Neural cell (in vitro differentiated cells): ENCODE measurements around the gene TRIM10. TPM values are rescaled to one million over a fixed set of nuclear protein-coding genes. Genes with fewer than 3 reads are reported as not detected.

Source experiments
- H2AFZ ChIP-seq: fragments of 200-600, 300-800 bp; sonication (generic), shearing (Covaris generic); 2 replicates; pipeline ENCODE4 v1.6.0; 2014; ENCODE audit warnings: low read depth, mild to moderate bottlenecking, antibody characterized with exemption, low read length, moderate library complexity
- H3F3A ChIP-seq: fragments of 200-600 bp; shearing (Covaris generic); 2 replicates; pipeline ENCODE4 v1.6.1; 2016; ENCODE audit warnings: mild to moderate bottlenecking, moderate library complexity, mixed read lengths, antibody characterized with exemption, low read length; ENCODE audit not compliant: insufficient read depth, poor library complexity, severe bottlenecking
- H3K27ac ChIP-seq: fragments of 200-600, 300-800 bp; sonication (generic), shearing (Covaris generic); 2 replicates; pipeline ENCODE4 v1.5.1; 2014; ENCODE audit warnings: mild to moderate bottlenecking, low read length, moderate library complexity
- H3K27me3 ChIP-seq: fragments of 300-800, 200-600 bp; sonication (generic), shearing (Covaris generic); 2 replicates; pipeline ENCODE4 v1.6.0; 2014; ENCODE audit warnings: mild to moderate bottlenecking, low read depth, low read length, moderate library complexity; ENCODE audit not compliant: insufficient read depth
- H3K36me3 ChIP-seq: fragments of 300-800, 200-600 bp; sonication (generic), shearing (Covaris generic); 2 replicates; pipeline ENCODE4 v1.5.1; 2014; ENCODE audit warnings: mild to moderate bottlenecking, antibody characterized with exemption, low read length, moderate library complexity; ENCODE audit not compliant: insufficient read depth
- H3K4me2 ChIP-seq: fragments of 300-800, 200-600 bp; sonication (generic), shearing (Covaris generic); 2 replicates; pipeline ENCODE4 v1.6.0; 2014; ENCODE audit warnings: mild to moderate bottlenecking, low read length
- H3K4me3 ChIP-seq: fragments of 300-800, 200-600 bp; sonication (generic), shearing (Covaris generic); 2 replicates; pipeline ENCODE4 v1.5.1; 2014; ENCODE audit warnings: mild to moderate bottlenecking, low read length, moderate library complexity
- H3K79me2 ChIP-seq: fragments of 200-600 bp; shearing (Covaris generic); replicated peaks from 2 replicates; pipeline ENCODE4 v1.6.0; 2014; ENCODE audit warnings: mild to moderate bottlenecking, low read length, moderate library complexity; ENCODE audit not compliant: insufficient read depth
- H3K9ac ChIP-seq: fragments of 300-800, 200-600 bp; sonication (generic), shearing (Covaris generic); 2 replicates; pipeline ENCODE4 v1.6.1; 2016; ENCODE audit warnings: mild to moderate bottlenecking, low read length, mixed read lengths
- H3K9me2 ChIP-seq: fragments of 200-600 bp; shearing (Covaris generic); 2 replicates; pipeline ENCODE4 v1.6.1; 2016; ENCODE audit warnings: mild to moderate bottlenecking, low read length, mixed read lengths; ENCODE audit not compliant: insufficient read depth
- H3K9me3 ChIP-seq: fragments of 200-600, 300-800 bp; sonication (generic), shearing (Covaris generic); 2 replicates; pipeline ENCODE4 v1.6.1; 2016; ENCODE audit warnings: mild to moderate bottlenecking, mixed run types, low read length, moderate library complexity, mixed read lengths
- H4K20me1 ChIP-seq: fragments of 200-600 bp; shearing (Covaris generic); 2 replicates; pipeline ENCODE4 v1.6.1; 2016; ENCODE audit warnings: mild to moderate bottlenecking, mixed run types; ENCODE audit not compliant: insufficient read depth
- CTCF ChIP-seq: fragments of 450-650 bp; IDR thresholded peaks from 2 replicates; pipeline ENCODE4 v1.5.1; 2014; ENCODE audit warnings: antibody characterized with exemption, mild to moderate bottlenecking, moderate library complexity; ENCODE audit not compliant: poor library complexity, severe bottlenecking
- EP300 ChIP-seq: fragments of 450-650 bp; conservative IDR thresholded peaks from 2 replicates; pipeline ENCODE4 v1.6.1; 2014; ENCODE audit warnings: antibody characterized with exemption, mild to moderate bottlenecking, moderate library complexity; ENCODE audit not compliant: poor library complexity, severe bottlenecking
- EZH2 ChIP-seq: fragments of 200-600, 300-800 bp; shearing (Covaris generic), sonication (generic); IDR thresholded peaks from 2 replicates; pipeline ENCODE4 v1.6.1; 2014; ENCODE audit warnings: antibody characterized with exemption, low read length, borderline replicate concordance, mild to moderate bottlenecking; ENCODE audit not compliant: insufficient read depth, poor library complexity, severe bottlenecking
- MXI1 ChIP-seq: fragments of 450-650 bp; conservative IDR thresholded peaks from 2 replicates; pipeline ENCODE4 v1.6.1; 2014; ENCODE audit warnings: antibody characterized with exemption, mild to moderate bottlenecking; ENCODE audit not compliant: poor library complexity, severe bottlenecking
- POLR2AphosphoS5 ChIP-seq: IDR thresholded peaks from 2 replicates; pipeline ENCODE4 v1.6.1; 2012
- RAD21 ChIP-seq: fragments of 450-650 bp; conservative IDR thresholded peaks from 2 replicates; pipeline ENCODE4 v1.6.1; 2014; ENCODE audit warnings: antibody characterized with exemption, mild to moderate bottlenecking, moderate library complexity
- REST ChIP-seq: IDR thresholded peaks from 2 replicates; pipeline ENCODE4 v1.6.1; 2012; ENCODE audit warnings: borderline replicate concordance
- SMC3 ChIP-seq: fragments of 450-650 bp; conservative IDR thresholded peaks from 2 replicates; pipeline ENCODE4 v1.6.1; 2014; ENCODE audit warnings: antibody characterized with exemption, mild to moderate bottlenecking, moderate library complexity; ENCODE audit not compliant: poor library complexity
- TAF1 ChIP-seq: IDR thresholded peaks from 2 replicates; pipeline ENCODE4 v1.6.1; 2012; ENCODE audit warnings: low read depth
- polyA plus RNA-seq: library from polyadenylated mRNA; depleted of rRNA; stranded (reverse); fragments of >200 nt; gene quantifications from 2 replicates; pipeline ENCODE4 v1.2.3, GENCODE V29; 2014

Gene TRIM10
- polyA plus RNA-seq, 1 donor from 2014 or later, result not detected

- Histone ChIP-seq H3K36me3 (no peaks in the 10 kb centered on the region), H3K4me2 (no peak overlapping the region), H3K4me3 (no peak overlapping the region), H2AFZ (no peak overlapping the region), H3K27me3 (no peaks in the 10 kb centered on the region), H3K27ac (no peak overlapping the region), H3K9me3 (no peaks in the 10 kb centered on the region), H4K20me1 (no peaks in the 10 kb centered on the region), H3K9ac (no peak overlapping the region), H3K9me2 (no peaks in the 10 kb centered on the region), H3K79me2 (peaks cover 11% of the 10 kb centered on the region), H3F3A (no peaks in the 10 kb centered on the region)
- TF ChIP-seq EP300 (no peak), REST (no peak), CTCF (no peak), POLR2AphosphoS5 (no peak), RAD21 (no peak), EZH2 (no peak), SMC3 (no peak), MXI1 (no peak), TAF1 (no peak)
Observed at GRCh38 chr6:30206152-30206551, 45.1 kb upstream of the TRIM10 start.

GRCh38 chr6:30204116-30204515 lies 43.1 kb upstream of the TRIM10 start:
- Histone ChIP-seq H3K27me3 (no peaks in the 10 kb centered on the region), H3F3A (no peaks in the 10 kb centered on the region), H4K20me1 (no peaks in the 10 kb centered on the region), H3K79me2 (no peaks in the 10 kb centered on the region), H3K9ac (no peak overlapping the region), H3K4me3 (no peak overlapping the region), H3K9me3 (no peaks in the 10 kb centered on the region), H3K4me2 (no peak overlapping the region), H3K36me3 (no peaks in the 10 kb centered on the region), H3K27ac (no peak overlapping the region), H2AFZ (no peak overlapping the region), H3K9me2 (no peaks in the 10 kb centered on the region)
- TF ChIP-seq EZH2 (no peak), CTCF (no peak)
